DOHH2 (cell line): Measurements from ENCODE around the gene FEM1B.

Experiments
- EZH2phosphoT487 ChIP-seq: fragments of 200-600 bp; sonication (generic); IDR thresholded peaks from 2 replicates; pipeline ENCODE4 v1.6.1; 2017; ENCODE audit warnings: borderline replicate concordance, mild to moderate bottlenecking, antibody characterized with exemption, low read length, moderate library complexity, mixed read lengths
- TF ChIP-seq, protein P1 (sequence below): fragments of 200-600 bp; sonication (generic); IDR thresholded peaks from one replicate; pipeline ENCODE4 v1.5.1; 2014; ENCODE audit warnings: antibody characterized with exemption, mild to moderate bottlenecking, low read depth, low read length; ENCODE audit not compliant: poor library complexity, severe bottlenecking

GRCh38 chr15:68315035-68315434, 37.5 kb downstream of the FEM1B start:
- TF ChIP-seq, protein P1, sequence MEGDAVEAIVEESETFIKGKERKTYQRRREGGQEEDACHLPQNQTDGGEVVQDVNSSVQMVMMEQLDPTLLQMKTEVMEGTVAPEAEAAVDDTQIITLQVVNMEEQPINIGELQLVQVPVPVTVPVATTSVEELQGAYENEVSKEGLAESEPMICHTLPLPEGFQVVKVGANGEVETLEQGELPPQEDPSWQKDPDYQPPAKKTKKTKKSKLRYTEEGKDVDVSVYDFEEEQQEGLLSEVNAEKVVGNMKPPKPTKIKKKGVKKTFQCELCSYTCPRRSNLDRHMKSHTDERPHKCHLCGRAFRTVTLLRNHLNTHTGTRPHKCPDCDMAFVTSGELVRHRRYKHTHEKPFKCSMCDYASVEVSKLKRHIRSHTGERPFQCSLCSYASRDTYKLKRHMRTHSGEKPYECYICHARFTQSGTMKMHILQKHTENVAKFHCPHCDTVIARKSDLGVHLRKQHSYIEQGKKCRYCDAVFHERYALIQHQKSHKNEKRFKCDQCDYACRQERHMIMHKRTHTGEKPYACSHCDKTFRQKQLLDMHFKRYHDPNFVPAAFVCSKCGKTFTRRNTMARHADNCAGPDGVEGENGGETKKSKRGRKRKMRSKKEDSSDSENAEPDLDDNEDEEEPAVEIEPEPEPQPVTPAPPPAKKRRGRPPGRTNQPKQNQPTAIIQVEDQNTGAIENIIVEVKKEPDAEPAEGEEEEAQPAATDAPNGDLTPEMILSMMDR = no peak
- TF ChIP-seq EZH2phosphoT487 = no peak
